ENCODE measurements around the gene SLC28A1. TPM values are rescaled to one million over a fixed set of nuclear protein-coding genes. Genes with fewer than 3 reads are reported as not detected.

The SLC28A1 gene, protein sequence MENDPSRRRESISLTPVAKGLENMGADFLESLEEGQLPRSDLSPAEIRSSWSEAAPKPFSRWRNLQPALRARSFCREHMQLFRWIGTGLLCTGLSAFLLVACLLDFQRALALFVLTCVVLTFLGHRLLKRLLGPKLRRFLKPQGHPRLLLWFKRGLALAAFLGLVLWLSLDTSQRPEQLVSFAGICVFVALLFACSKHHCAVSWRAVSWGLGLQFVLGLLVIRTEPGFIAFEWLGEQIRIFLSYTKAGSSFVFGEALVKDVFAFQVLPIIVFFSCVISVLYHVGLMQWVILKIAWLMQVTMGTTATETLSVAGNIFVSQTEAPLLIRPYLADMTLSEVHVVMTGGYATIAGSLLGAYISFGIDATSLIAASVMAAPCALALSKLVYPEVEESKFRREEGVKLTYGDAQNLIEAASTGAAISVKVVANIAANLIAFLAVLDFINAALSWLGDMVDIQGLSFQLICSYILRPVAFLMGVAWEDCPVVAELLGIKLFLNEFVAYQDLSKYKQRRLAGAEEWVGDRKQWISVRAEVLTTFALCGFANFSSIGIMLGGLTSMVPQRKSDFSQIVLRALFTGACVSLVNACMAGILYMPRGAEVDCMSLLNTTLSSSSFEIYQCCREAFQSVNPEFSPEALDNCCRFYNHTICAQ
- total RNA-seq (not detected in 2 replicates), polyA plus RNA-seq (not detected in 2 replicates), polyA minus RNA-seq (not detected in 2 replicates)
- total RNA-seq (2013), result not detected

DNA sequence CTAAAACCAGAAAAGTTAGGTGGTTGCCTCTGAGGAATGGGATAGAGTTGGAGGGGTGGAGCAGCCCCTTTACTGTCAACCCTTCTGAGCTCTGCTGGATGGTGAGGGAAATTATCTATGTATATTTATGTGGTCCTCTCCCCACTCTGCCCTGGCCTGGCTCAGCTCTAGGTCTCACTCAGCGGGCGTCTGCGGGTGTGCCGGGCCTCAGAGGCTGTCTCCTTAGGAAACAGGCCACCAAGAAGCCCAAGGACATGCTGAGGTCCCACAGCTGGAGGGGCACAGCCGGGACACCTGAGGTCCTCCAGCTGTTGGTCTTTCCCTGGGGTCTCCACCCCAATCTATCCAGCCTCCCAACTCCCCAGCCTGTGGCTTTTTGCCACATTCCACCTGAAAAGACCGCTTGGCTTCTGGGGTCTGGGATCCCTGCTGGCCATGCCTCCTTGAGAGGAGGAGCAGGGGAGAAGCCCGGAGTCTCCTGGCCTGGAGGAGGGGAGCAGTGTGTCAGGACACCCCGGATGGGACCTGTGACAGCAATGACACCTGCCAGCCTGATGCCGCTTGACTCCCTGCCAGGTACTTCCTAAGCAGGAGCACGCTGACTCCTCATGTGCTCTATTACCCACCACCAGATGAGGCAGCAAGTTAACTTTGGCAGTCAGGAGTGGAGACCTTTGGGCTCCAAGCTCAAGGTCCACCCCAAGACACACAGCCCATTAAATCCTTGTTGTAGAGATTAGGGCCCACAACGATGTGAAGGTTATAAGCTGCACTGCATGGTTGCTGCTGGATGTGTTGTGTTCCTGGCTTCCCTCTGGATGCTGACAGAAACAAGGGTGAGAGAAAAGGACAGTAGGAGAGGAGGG is at the start of gene SLC28A1:
SLC28A1 (plus strand) TSS at position 747 of the 866 bp plus-strand sequence. CDS start 3,099 bp downstream, outside the sequence.
- WGBS (ENCODE audit: insufficient coverage), result 96% methylated on average over 10 of the region's 11 CpGs
- CTCF ChIA-PET, result no interaction called here

More for the DNA sequence above, at the start of gene SLC28A1:
- Histone ChIP-seq H3K27me3 (replicated peaks in 1 of 4; ENCODE audit: control extremely low read depth in 1 of 4, control insufficient read depth in 3 of 4, insufficient read depth in 4 of 4, low read length in 3 of 4) (no peaks in the 10 kb centered on the region), H3K9me3 (ENCODE audit: control extremely low read depth in 1 of 3, control insufficient read depth in 2 of 3, insufficient read depth in 1 of 3, low read length in 2 of 3) (no peaks in the 10 kb centered on the region), H4K20me1 (ENCODE audit: control insufficient read depth, insufficient read depth, low read length, poor library complexity, severe bottlenecking) (no peaks in the 10 kb centered on the region), H3K4me3 (ENCODE audit: control extremely low read depth in 1 of 5, extremely low read depth in 1 of 5, insufficient read depth in 1 of 5, low read depth in 2 of 5, low read length in 4 of 5) (no peak within 1 kb of the TSS), H3K36me3 (replicated peaks in 1 of 2; ENCODE audit: control extremely low read depth in 1 of 2, control insufficient read depth in 1 of 2, extremely low read depth in 1 of 2, insufficient read depth in 2 of 2, low read length in 1 of 2) (no peaks in the 10 kb centered on the region), H3K9ac (ENCODE audit: low read length) (no peak within 1 kb of the TSS), H3K79me2 (ENCODE audit: control insufficient read depth, insufficient read depth, low read length) (no peaks in the 10 kb centered on the region), H3K4me1 (ENCODE audit: control insufficient read depth in 2 of 2, insufficient read depth in 2 of 2, low read length in 2 of 2) (no peaks in the 10 kb centered on the region), H3K4me2 (replicated peaks; ENCODE audit: low read depth, low read length, poor library complexity, severe bottlenecking) (no peak within 1 kb of the TSS), H3K27ac (ENCODE audit: low read length in 2 of 2) (no peak within 1 kb of the TSS), H2AFZ (ENCODE audit: insufficient read depth, low read depth, low read length, poor library complexity, severe bottlenecking) (no peak within 1 kb of the TSS)
- POLR2A ChIA-PET, result no interaction called here
- ATAC-seq (ENCODE audit: low read depth) (no peak), DNase-seq (no peak)
- intact Hi-C loops (cut with micrococcal nuclease), result no loop called here
- no peak within 1 kb of the TSS for H3K4me3 Mint-ChIP-seq
- H3K27ac Mint-ChIP-seq, result no peak within 1 kb of the TSS
- TF ChIP-seq, protein P1, sequence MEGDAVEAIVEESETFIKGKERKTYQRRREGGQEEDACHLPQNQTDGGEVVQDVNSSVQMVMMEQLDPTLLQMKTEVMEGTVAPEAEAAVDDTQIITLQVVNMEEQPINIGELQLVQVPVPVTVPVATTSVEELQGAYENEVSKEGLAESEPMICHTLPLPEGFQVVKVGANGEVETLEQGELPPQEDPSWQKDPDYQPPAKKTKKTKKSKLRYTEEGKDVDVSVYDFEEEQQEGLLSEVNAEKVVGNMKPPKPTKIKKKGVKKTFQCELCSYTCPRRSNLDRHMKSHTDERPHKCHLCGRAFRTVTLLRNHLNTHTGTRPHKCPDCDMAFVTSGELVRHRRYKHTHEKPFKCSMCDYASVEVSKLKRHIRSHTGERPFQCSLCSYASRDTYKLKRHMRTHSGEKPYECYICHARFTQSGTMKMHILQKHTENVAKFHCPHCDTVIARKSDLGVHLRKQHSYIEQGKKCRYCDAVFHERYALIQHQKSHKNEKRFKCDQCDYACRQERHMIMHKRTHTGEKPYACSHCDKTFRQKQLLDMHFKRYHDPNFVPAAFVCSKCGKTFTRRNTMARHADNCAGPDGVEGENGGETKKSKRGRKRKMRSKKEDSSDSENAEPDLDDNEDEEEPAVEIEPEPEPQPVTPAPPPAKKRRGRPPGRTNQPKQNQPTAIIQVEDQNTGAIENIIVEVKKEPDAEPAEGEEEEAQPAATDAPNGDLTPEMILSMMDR (IDR thresholded peaks at IDR 0.05), result no peak
- TF ChIP-seq EZH2 (IDR thresholded peaks at IDR 0.05; ENCODE audit: borderline replicate concordance, insufficient read depth, low read depth, low read length, poor library complexity, severe bottlenecking), result no peak
- no peaks in the 10 kb centered on the region for H3K27me3 Mint-ChIP-seq
- no peaks in the 10 kb centered on the region for H3K9me3 Mint-ChIP-seq (ENCODE audit: insufficient read depth)
- no peaks in the 10 kb centered on the region for H3K4me1 Mint-ChIP-seq

Data from B cell (primary cell).